ENCODE measurements around the gene MRGPRF. TPM values are rescaled to one million over a fixed set of nuclear protein-coding genes. Genes with fewer than 3 reads are reported as not detected.

MRGPRF gene
- total RNA-seq, 1 donor from 2014 or later: 1.2 TPM

DNA sequence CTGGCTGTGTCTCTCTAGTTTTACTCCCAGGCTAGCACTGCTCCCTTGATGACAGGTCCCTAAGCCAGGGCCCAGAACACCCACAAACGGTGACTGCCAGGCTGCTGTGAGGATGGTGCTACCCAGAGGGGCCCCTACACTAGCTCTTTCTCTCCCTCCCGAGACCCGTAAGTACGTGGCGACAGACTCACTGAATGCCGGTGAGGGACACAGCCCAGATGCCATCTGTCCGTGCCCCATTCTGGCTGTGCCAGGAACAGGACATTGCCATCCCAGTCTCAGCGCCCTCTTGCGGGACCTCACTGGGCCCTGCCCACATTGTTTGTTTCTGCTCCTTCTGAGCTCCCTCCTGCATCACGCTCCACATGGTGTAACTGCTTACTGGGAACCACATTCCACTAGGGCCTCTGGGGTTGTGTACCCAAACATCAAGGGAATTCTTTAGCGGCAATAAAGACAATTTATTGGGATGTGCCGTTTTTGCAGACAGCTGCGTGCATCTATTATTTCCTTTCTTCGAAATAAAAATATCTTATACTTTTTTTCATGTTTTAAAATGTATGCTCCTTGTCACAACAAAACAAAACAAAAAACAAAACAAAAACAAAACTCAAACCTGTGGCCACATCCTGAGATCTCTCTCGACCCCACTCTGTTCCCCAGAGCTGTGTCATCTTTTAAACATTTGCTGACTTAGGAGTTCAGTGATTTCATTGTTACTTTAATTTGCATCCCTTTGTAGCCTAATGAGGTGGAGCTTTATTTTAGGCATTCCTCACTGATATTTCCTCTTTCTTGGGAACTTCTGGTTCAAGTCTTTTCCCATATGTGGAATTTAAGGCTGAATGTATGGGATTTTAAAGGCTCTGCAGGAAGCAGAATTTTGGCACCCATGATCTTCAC, 31.3 kb upstream of the MRGPRF start:
- DNase-seq (ENCODE audit: low read depth): peak; percentile 35
- no peaks in the 10 kb centered on the region for H3K27me3 ChIP-seq (ENCODE audit: control insufficient read depth, insufficient read depth, low read length)
- TF ChIP-seq, protein P1, sequence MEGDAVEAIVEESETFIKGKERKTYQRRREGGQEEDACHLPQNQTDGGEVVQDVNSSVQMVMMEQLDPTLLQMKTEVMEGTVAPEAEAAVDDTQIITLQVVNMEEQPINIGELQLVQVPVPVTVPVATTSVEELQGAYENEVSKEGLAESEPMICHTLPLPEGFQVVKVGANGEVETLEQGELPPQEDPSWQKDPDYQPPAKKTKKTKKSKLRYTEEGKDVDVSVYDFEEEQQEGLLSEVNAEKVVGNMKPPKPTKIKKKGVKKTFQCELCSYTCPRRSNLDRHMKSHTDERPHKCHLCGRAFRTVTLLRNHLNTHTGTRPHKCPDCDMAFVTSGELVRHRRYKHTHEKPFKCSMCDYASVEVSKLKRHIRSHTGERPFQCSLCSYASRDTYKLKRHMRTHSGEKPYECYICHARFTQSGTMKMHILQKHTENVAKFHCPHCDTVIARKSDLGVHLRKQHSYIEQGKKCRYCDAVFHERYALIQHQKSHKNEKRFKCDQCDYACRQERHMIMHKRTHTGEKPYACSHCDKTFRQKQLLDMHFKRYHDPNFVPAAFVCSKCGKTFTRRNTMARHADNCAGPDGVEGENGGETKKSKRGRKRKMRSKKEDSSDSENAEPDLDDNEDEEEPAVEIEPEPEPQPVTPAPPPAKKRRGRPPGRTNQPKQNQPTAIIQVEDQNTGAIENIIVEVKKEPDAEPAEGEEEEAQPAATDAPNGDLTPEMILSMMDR (IDR thresholded peaks at IDR 0.05; ENCODE audit: insufficient read depth, low read length, poor library complexity, severe bottlenecking): peak; percentile 86
- no peak overlapping the region for H3K4me3 ChIP-seq (ENCODE audit: low read depth, low read length)
- H3K36me3 ChIP-seq (ENCODE audit: control insufficient read depth, insufficient read depth, low read length): no peaks in the 10 kb centered on the region

DNA sequence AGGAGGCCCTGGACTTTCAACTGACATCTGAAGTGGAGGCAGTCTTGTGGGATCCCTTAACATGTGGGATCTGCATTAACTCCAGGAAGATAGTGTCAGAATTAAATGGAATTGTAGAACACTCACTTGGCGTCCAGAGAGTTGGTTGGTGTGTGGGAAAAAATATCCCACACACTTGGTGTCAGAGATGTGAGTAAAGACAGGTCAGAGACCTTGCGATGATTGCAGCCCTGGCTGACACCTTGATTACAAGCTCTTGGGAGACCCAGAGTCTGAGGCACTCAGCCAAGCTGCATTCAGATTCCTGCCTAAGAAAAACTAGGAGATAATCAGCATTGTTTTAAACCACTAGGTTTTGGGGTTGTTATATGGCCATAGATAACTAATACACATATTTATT, 28.5 kb upstream of the MRGPRF start:
- DNase-seq (ENCODE audit: low read depth): no peak
- TF ChIP-seq, protein P1 (IDR thresholded peaks at IDR 0.05; ENCODE audit: insufficient read depth, low read length, poor library complexity, severe bottlenecking): no peak
- Histone ChIP-seq H3K4me3 (ENCODE audit: low read depth, low read length) (no peak overlapping the region), H3K27me3 (ENCODE audit: control insufficient read depth, insufficient read depth, low read length) (no peaks in the 10 kb centered on the region), H3K36me3 (ENCODE audit: control insufficient read depth, insufficient read depth, low read length) (no peaks in the 10 kb centered on the region)

DNA sequence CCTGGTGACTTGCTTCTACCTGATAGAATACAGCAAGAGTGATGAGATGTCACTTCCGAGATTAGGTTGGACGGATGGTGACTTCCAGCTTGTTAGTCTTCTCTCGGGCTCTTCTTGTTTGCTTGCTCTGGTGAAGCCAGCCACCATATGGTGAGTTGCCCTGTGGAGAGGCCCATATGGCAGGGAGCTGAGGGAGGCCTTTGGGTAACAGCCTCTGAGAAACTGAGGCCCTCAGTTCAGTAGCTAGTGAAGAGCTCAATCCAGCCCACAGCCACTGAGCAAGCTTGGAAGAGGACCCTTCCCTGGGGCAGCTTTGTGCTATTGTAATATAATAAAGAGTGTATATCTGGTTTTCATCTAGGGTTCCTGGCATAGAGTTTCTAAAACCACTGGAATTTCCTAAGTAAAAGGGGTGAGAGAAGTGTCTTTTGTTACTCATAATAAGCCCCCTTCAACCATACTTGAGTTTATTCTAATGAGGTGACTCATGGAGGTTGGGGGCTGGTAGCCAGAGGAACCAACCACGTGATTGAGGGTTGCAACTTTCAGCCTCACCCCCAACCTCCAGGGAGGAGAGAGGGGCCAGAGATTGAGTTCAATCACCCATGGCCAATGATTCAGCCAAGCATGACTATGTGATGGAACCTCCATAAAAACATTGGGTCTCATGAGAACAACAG, 27.7 kb upstream of the MRGPRF start:
- Histone ChIP-seq H3K27me3 (ENCODE audit: control insufficient read depth, insufficient read depth, low read length) (no peaks in the 10 kb centered on the region), H3K36me3 (ENCODE audit: control insufficient read depth, insufficient read depth, low read length) (no peaks in the 10 kb centered on the region), H3K4me3 (ENCODE audit: low read depth, low read length) (no peak overlapping the region)
- TF ChIP-seq, protein P1 (IDR thresholded peaks at IDR 0.05; ENCODE audit: insufficient read depth, low read length, poor library complexity, severe bottlenecking): no peak
- peak; percentile 61 for DNase-seq (ENCODE audit: low read depth)

DNA sequence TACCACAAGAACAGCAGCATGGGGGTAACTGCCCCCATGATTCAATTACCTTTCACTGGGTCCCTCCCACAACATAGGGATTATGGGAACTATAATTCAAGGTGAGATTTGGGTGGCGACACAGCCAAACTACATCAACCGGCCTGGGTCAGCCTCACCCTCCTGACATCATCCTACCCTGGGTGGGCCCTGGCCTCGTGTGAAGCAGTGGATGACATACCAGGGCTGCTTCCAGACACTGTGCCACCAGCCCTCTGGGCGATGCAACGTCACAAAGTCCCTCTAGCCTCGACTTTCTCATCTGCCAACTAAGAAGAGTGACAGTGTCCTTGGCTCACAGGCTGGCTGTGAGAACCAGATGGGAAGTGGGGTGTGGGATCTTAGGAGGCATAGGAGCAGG, 27.0 kb upstream of the MRGPRF start:
- no peaks in the 10 kb centered on the region for H3K36me3 ChIP-seq (ENCODE audit: control insufficient read depth, insufficient read depth, low read length)
- no peaks in the 10 kb centered on the region for H3K27me3 ChIP-seq (ENCODE audit: control insufficient read depth, insufficient read depth, low read length)
- DNase-seq (ENCODE audit: low read depth): no peak
- TF ChIP-seq, protein P1 (IDR thresholded peaks at IDR 0.05; ENCODE audit: insufficient read depth, low read length, poor library complexity, severe bottlenecking): no peak
- no peak overlapping the region for H3K4me3 ChIP-seq (ENCODE audit: low read depth, low read length)

DNA sequence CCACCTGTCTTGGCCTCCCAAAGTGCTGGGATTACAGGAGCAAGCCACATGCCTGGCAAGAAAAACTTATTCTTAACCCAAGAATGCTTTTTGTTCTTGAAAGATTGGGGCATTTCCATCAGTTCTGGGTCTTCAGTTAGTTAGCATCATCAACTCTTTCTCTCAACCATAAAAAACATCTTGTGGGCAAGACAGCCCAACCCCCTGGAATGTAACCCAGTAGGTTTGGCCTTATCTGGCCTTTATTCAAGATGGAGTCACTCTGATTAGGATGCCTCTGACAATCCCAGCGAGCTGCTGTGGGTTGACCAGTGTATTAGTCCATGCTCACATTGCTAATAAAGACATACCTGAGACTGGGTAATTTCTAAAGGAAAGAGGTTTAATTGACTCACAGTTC, 26.5 kb upstream of the MRGPRF start:
- Histone ChIP-seq H3K4me3 (ENCODE audit: low read depth, low read length) (no peak overlapping the region), H3K36me3 (ENCODE audit: control insufficient read depth, insufficient read depth, low read length) (no peaks in the 10 kb centered on the region), H3K27me3 (ENCODE audit: control insufficient read depth, insufficient read depth, low read length) (no peaks in the 10 kb centered on the region)
- no peak for DNase-seq (ENCODE audit: low read depth)
- TF ChIP-seq, protein P1 (IDR thresholded peaks at IDR 0.05; ENCODE audit: insufficient read depth, low read length, poor library complexity, severe bottlenecking): no peak
